Smooth muscle cell of trachea (primary cell): ENCODE results near the gene PPP2R1B. TPM values are rescaled to one million over a fixed set of nuclear protein-coding genes. Genes with fewer than 3 reads are reported as not detected.

Experiments
- total RNA-seq: library from RNA; depleted of rRNA; stranded (reverse); fragments of >200 nt; gene quantifications from 2 replicates; pipeline ENCODE4 v1.2.1, GENCODE V29; 2014

Gene PPP2R1B
- 42.2 and 48.9 TPM in 2 replicates for total RNA-seq

GRCh38 chr11:111765984-111766833 lies at the start of gene PPP2R1B:
Gene PPP2R1B, minus strand, starts transcription at chr11:111766389. Its CDS starts 28 bp downstream, at chr11:111766361.

Other genes with a start within 250 kb of the PPP2R1B start
- 48.9 and 93.9 TPM in 2 replicates for gene LAYN, start 225.7 kb downstream of the PPP2R1B start, total RNA-seq
- gene SIK2, start 163.9 kb downstream of the PPP2R1B start, total RNA-seq, result 16.0 and 23.8 TPM in 2 replicates
- 31.3 and 39.9 TPM in 2 replicates for gene ALG9, start 105.2 kb upstream of the PPP2R1B start, total RNA-seq
- 3.5 and 4.1 TPM in 2 replicates for gene FDXACB1, start 112.8 kb upstream of the PPP2R1B start, total RNA-seq
- 10.5 and 15.5 TPM in 2 replicates for gene CFAP68, start 113.2 kb upstream of the PPP2R1B start, total RNA-seq
- gene CRYAB, start 145.4 kb upstream of the PPP2R1B start, total RNA-seq, result 8.7 and 48.3 TPM in 2 replicates
- 0.58 and 0.99 TPM in 2 replicates for gene HSPB2, start 146.3 kb upstream of the PPP2R1B start, total RNA-seq
- 0.66 TPM in 1 of 2 replicates, not detected in the other for gene C11orf52, start 152.5 kb upstream of the PPP2R1B start, total RNA-seq
- 17.2 and 22.0 TPM in 2 replicates for gene DIXDC1, start 171.0 kb upstream of the PPP2R1B start, total RNA-seq